GM21381 (cell line): Measurements from ENCODE around the gene NLE1.
A peak's percentile ranks its signal among the peaks of the same experiment; 100 is the strongest.
"Not testable (repeated sequence)": the region's sequence is repeated elsewhere in the genome, so short reads cannot be mapped to it uniquely, and the experiment has no call there.

Experiments used
- ATAC-seq: cut with Tn5 transposase; IDR thresholded peaks from one replicate; pipeline ENCODE4 v1.9.1; 2021; ENCODE audit warnings: mild to moderate bottlenecking, moderate library complexity; ENCODE audit not compliant: unreplicated experiment

NLE1 gene

GRCh38 chr17:35141681-35142466 lies at the start of gene NLE1:
TSS of gene NLE1 (minus strand) at chr17:35142303. CDS start at chr17:35142275, 28 bp downstream.
- ATAC-seq = peak; percentile 88

DNA sequence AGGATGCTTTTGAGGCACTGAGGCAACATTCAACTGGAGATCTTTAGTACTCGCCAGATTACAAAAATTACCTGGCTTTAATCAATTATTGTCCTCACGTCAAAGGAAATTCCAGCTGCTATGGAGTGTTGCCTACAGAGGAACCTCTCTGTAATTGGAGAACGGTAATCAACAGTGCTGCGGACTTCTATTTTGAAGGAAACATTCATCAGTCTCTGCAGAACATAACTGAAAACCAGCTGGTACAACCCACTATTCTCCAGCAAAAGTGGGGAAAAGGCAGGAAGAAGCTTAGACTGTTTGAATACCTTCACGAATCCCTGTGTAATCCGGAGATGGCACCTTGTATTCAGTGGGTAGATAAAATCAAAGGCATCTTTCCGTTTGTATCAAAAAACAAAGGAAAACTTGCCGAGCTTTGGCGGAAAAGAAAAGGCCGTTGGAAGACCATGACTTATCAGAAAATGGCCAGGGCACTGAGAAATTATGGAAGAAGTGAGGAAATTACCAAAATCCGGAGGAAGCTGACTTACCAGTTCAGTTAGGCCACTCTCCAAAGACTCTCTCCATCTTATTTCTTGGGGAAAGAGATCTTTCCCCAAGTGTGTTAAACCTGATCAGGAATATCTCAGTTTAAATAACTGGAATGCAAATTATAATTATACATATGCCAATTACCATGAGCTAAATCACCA lies 49.0 kb upstream of the NLE1 start:
- ATAC-seq = no peak

GRCh38 chr17:35189291-35189690 lies 47.2 kb upstream of the NLE1 start:
- ATAC-seq = no peak

GRCh38 chr17:35188111-35188510 lies 46.0 kb upstream of the NLE1 start:
- no peak for ATAC-seq

DNA sequence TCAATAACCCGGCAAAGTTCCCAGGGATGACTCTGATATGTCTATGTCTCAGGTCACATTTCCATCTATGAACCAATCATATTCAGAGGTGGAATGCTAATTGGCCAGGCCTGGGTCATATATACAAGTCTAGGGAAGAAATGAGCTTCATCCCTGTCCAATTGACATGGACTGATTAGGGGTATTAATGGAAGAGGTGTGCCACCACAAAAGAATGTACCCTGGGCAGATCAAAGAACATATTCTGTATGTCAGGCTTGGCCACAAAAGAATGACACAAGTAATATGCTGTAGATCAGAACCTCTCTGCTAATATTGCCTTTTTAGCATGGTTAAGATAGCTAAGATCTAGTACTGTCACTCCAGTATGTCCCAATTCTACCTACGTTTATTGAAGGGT lies 45.4 kb upstream of the NLE1 start:
- no peak for ATAC-seq

DNA sequence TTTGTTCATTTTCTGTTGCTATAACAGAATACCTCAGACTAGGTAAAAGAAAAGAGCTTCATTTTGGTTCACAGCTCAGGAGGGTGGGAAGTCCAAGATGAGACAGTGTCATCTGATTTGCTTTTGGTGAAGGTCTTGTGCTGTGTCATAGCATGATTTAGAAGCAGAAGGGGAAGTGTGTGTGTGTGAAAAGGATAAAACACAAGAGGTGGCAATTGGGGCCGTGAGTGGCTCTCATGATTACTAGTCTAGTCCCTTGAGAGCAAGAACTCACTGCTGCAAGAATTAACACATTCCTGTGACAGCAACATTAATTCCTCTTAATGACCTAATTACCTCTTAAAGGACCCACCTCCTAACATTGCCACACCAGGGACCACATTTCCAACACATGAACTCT lies 43.7 kb upstream of the NLE1 start:
- ATAC-seq = no peak

DNA sequence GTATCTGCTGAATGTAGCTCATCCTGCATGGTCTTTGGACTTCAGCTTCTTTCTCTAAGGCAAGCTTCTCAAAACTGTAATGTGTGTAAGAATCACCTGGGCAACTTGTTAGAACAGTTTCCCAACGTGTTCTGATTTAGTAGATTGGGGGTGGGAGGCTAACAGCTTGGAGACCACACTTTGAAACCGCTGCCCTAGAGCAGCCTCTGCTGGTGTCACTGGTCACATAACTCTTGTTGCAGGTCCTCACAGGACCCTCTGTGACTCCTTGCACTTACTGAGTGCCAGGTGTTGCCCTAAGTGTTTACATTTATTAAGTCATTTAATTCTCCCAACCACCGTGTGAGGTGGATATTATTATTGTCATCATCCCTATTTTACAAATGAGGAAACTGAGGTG lies 42.2 kb upstream of the NLE1 start:
- ATAC-seq = no peak

- no peak for ATAC-seq
Observed at GRCh38 chr17:35183332-35183731, 41.2 kb upstream of the NLE1 start.

DNA sequence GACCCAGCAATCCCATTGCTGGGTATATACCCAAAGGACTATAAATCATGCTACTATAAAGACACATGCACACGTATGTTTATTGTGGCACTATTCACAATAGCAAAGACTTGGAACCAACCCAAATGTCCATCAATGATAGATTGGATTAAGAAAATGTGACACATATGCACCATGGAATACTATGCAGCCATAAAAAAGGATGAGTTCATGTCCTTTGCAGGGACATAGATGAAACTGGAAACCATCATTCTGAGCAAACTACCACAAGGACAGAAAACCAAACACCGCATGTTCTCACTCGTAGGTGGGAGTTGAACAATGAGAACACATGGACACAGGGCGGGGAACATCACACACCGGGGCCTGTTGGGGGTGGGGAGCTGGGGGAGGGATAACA lies 37.3 kb upstream of the NLE1 start:
- ATAC-seq = not testable (repeated sequence)

GRCh38 chr17:35176897-35177296 lies 34.8 kb upstream of the NLE1 start:
- ATAC-seq = no peak

DNA sequence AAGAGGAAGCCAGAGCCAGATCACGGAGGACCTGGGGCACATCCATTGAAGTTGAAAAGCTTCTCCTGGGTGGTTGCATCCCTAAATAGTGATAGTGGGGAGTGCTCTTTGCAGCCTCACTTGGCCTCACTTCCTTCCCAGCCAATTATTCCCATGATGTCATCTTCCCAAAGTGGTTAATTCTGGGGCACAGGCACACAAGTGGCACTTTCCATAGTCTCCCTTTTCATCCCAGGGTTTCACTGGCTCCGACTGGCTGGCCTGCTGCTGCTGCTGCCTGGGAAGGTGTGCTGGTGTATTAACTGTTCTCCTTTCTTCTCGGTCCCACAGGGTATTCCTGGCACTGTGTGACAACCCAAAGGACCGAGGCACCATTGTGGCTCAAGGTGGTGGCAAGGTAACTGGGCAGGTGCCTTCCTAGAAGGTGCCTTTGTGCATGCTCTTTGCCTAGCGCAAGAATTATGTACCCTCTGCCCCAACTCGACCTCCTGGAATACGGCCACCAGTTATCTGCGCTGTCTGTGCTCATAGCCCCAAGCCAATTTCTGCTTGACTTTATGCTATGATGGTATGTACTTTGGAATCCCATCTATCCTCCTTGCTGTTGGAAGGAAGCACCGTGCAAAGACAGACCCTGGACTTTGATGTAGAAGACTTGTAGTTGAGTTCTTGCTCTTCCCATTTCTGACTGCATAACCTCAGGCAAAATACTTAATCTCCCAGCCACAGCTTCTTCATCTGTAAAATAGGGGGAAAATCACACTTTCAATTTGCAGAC lies 33.7 kb upstream of the NLE1 start:
- ATAC-seq = no peak

GRCh38 chr17:35174835-35175334 lies 32.8 kb upstream of the NLE1 start:
- no peak for ATAC-seq

GRCh38 chr17:35172321-35172720 lies 30.2 kb upstream of the NLE1 start:
- not testable (repeated sequence) for ATAC-seq

DNA sequence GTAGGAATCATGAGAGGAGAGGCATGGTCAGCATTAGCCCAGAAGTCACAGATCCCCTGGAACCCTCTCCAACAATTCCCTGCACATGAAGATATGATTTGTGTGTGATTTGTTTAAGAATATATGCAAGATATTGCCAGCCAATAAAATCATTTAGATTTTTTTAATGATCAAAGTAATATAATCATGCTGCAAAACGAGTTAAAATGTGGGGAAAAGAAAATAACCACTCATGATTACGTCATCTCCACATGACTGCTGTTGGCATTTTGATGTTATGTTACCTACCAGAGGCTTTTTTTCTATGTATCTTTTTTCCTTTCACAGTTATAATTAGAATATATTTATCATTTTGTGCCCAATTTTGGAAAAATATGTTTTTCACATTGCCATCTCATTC lies 29.7 kb upstream of the NLE1 start:
- ATAC-seq = no peak

GRCh38 chr17:35170968-35171771 lies 29.1 kb upstream of the NLE1 start:
- ATAC-seq = no peak

- ATAC-seq = no peak
Observed at GRCh38 chr17:35169835-35170363, 27.8 kb upstream of the NLE1 start.

DNA sequence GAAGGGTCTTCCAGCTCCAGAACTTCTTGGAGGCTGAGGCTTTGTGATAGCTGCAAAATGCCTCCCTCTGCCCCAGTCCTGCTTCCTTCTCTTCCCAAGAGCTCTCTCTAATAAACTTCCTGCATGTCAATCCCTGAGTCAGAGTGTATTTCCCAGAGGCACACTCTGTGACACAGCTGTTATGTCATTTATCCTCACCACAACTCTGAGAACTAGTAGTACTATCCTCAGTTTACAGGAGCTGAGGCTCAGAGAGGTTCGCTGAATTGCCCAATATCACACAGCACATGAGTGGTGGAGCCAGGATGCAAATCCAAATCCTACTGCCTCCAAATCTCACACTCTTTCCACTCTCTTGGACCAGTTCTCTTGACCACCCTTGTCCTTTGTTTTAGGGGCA lies 25.6 kb upstream of the NLE1 start:
- no peak for ATAC-seq

DNA sequence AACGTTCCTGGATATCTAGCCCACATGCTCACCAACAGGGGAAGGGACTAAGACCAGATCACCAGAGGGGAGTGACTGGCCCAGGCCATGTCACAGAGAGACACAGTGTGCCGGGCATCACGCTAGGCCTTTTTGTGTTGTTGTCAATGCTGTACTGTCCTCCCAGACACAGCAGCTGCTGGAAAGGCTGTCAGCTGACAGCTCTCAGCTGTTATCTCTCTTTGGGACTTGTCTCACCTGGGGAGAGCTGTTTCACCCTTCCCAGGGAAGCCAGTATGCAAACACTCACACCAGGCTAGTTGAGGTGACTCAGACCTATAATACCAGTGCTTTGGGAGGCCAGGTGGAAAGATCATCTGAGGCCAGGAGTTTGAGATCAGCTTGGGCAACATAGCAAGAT lies 24.9 kb upstream of the NLE1 start:
- no peak for ATAC-seq

DNA sequence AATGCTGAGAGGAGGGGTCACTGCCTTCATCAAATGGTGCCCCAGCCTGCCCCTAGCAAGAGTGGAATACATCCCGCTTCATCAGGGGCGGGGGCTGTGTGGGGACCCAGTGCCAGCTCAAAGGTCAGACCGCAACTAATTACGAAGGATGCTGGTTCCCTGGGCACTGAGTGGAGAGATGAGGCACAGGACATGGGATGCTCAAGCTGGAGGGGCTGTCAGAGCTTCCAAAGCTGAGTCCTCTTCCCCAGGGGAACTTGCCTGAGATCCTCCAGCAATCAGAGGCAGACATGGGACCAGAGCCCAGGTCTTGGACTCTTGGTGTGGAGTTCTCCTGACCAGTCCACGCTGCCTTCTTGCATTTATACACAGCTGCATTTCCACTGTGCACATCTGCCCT lies 24.4 kb upstream of the NLE1 start:
- no peak for ATAC-seq

- no peak for ATAC-seq
Observed at GRCh38 chr17:35164716-35165115, 22.6 kb upstream of the NLE1 start.
